Right lung (tissue), 5 donors: Measurements from ENCODE around the gene EFCC1. TPM values are rescaled to one million over a fixed set of nuclear protein-coding genes. Genes with fewer than 3 reads are reported as not detected.
"Not testable (repeated sequence)": the region's sequence is repeated elsewhere in the genome, so short reads cannot be mapped to it uniquely, and the experiment has no call there.

Source experiments
- DNase-seq, 2 donors: peaks; one replicate each; pipeline ENCODE4 v3.0.0-alpha.2; 2013
- polyA plus RNA-seq, 5 donors: library from polyadenylated mRNA; unstranded; fragments of 120-200 nt; gene quantifications; one replicate each; pipeline versions ENCODE4 v1.2.1 to v1.2.3, GENCODE V29; 2013; ENCODE audit warnings: inconsistent platforms in 1 of 5, low replicate concordance in 1 of 5; ENCODE audit not compliant: insufficient read length in 5 of 5, insufficient read depth in 1 of 5

The EFCC1 gene
- polyA plus RNA-seq, 5 donors = 9.0 to 18.0 (median 12.4) TPM

DNA sequence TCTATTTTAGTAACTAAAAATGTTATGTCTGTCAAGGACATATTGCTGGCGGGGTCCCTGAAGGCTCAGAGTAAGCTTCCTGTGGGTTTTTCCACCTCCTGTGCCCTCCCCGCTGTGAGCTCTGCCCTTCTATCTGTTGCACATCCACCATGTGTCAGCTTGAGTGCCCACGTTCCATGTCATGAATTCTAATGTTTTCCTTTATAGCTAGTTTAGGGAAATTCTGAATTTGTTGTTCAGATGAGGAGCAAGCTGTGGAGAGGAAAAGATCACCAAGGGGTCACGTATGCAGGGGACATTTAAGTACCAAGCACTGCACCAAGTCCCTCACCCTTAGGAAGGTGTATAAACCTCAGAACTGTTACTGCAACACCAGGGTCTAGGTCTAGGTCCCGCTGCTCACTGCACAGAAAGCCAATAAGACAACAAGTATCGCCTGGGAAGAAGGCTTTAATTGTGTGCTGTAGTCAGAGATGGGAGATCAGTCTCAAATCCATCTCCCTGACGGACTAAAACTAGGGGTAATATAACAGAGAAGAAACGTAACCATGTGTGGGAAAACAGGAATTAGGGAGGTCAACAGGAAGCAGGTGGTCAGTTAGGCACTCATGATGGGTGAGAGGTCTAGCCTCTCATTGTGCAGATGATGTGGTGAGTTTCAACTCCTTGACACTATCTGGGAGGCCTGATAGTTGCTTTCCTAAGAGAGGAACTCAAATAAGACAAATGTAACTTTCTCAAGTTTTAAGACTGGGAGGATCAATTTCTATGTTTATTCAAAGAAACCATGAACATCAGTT lies 69.2 kb downstream of the EFCC1 start:
- DNase-seq = no peak

GRCh38 chr3:129077222-129077621 lies 76.1 kb downstream of the EFCC1 start:
- DNase-seq = no peak

DNA sequence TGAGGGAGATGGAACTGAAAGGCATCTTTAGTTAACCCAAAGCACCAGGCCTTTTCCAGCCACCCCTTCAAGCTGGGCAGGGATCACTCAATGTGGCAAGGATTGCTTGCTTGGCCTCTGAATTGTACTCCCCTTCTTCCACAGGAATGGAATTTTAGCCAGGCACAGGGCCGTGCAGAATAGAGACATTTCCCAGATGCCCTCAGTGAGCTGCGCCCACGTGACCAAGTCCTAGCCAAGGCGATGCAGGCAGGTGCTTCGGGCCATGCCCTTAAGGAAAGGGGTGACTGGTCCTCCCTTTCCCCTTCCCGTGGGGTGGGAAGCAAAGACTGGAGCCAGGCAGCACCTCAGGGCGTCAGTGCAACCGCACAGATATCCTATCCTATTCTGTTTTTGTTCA lies 77.4 kb downstream of the EFCC1 start:
- no peak for DNase-seq

DNA sequence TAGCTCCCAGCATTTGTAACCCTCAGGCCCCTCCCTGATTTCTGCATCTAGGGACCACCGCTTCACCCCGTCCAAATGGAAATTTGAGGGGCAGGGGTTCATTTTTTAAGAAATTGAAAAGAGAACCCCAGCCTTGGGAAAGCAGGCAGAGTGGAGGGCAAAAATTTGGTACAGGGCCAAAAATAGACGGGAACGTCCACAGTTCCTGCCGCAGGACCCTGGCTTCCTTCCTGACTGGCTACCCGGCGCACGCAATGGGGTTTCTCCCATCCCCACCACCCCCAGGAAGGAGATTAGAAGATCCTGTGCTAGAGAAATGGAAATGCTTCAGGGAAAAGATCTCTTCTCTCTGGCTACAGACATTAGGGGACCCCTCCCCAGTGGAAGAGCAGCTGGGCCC lies 80.4 kb downstream of the EFCC1 start:
- DNase-seq = no peak

GRCh38 chr3:129082026-129082425 lies 80.9 kb downstream of the EFCC1 start:
- DNase-seq = no peak

- no peak for DNase-seq
Measured at GRCh38 chr3:129084501-129084900, 83.4 kb downstream of the EFCC1 start.

DNA sequence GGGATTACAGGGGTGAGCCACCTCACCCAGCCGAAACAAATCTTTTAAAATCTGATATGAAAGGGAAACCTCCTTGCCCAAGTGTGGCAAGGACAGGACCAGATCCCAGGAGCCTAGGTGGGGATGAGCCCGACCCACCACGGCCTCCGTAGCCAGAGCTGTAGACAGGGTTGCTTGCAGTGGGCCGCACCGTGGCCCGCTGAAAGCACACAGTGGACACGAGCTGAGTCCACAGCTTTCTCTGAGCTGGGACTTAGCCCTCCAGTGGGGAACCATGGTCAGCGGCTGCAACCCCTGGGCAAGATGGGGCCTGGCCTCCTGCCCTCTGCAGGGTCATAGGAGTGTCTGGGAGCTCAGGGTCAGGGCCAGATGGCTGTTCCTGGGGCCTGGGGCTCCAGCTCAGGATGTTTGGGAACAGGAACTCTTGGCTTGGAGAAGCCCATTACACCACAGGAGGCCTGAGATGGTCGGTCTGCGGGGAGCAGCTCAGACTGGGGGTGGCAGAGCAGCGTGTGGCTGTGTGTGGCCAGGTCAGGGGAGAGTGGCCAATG lies 84.1 kb downstream of the EFCC1 start:
- no peak for DNase-seq

- DNase-seq = no peak
Measured at GRCh38 chr3:129085818-129086217, 84.7 kb downstream of the EFCC1 start.

- peak; percentile 47 to 50 for DNase-seq
Measured at GRCh38 chr3:129087138-129087702, 86.1 kb downstream of the EFCC1 start.

GRCh38 chr3:129087904-129088303 lies 86.8 kb downstream of the EFCC1 start:
- peak; percentile 54 to 63 for DNase-seq

DNA sequence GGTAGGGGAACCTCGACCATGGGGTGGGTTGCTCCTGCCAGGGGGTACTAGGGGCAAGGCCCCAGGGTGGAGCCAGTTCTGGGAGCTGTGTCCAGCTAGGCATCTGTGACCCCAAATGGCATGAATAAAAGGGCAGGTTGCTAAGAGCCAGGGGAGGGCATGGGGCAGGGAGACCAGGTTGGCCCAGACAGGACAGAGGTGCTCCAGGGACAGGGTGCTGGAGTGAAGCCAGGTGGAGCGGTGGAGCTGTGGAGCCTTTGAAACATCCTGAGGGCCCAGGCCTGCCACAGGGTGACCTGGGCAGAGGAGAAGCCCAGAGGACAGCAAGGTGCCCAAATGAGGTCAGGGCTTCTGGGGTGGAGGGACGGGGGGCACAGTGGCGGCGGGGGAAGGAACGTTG lies 87.2 kb downstream of the EFCC1 start:
- DNase-seq = not testable (repeated sequence)

Other genes with a start within 250 kb of the EFCC1 start
- gene ACAD9, start 121.7 kb upstream of the EFCC1 start, polyA plus RNA-seq = 10 to 100 TPM; 36.8 to 43.7 (median 38.7) TPM
- gene CFAP92, start 7.2 kb upstream of the EFCC1 start, polyA plus RNA-seq = 1 to 10 TPM; 2.6 to 4.2 (median 4.0) TPM
- gene GP9, start 59.5 kb downstream of the EFCC1 start, polyA plus RNA-seq = 1 to 10 TPM; 1.7 to 3.3 (median 2.4) TPM
- 10 to 100 TPM in 1 of 5 donors, 1 to 10 TPM in 4; 5.1 to 12.8 (median 9.3) TPM for gene RAB43, start 120.5 kb downstream of the EFCC1 start, polyA plus RNA-seq
- 10 to 100 TPM; 48.5 to 66.6 (median 51.3) TPM for gene ISY1, start 159.8 kb downstream of the EFCC1 start, polyA plus RNA-seq
- gene CNBP, start 182.6 kb downstream of the EFCC1 start, polyA plus RNA-seq = 100 to 1,000 TPM; 412 to 446 (median 429) TPM
- gene COPG1, start 248.3 kb downstream of the EFCC1 start, polyA plus RNA-seq = 100 to 1,000 TPM; 118 to 162 (median 145) TPM